Activated CD8-positive, alpha-beta T cell treated with anti-CD3 and anti-CD28 coated beads for 36 hours (primary cell): ENCODE data around the gene RNF13. TPM values are rescaled to one million over a fixed set of nuclear protein-coding genes. Genes with fewer than 3 reads are reported as not detected.

Source experiments
- ATAC-seq: fragments of 200-7000 bp; cut with Tn5 transposase; one replicate; pipeline ENCODE4 v1.10.0; 2021; ENCODE audit warnings: mild to moderate bottlenecking, moderate library complexity
- CTCF ChIA-PET: fragments of 350-600 bp; sonication (Branson Sonifier 250); formaldehyde crosslinking; loops from one replicate; lab custom pipeline; 2021; ENCODE audit warnings: antibody characterized with exemption; lab: Charles Lee
- POLR2A ChIA-PET: fragments of 350-600 bp; sonication (Branson Sonifier 250); formaldehyde crosslinking; loops from one replicate; lab custom pipeline; 2021; ENCODE audit warnings: antibody characterized with exemption; lab: Charles Lee
- DNase-seq: peaks from one replicate; pipeline ENCODE4 v3.0.0-alpha.2; 2020
- H3K27ac Mint-ChIP-seq: one replicate; pipeline ENCODE4 v1.8.0; 2021; ENCODE audit warnings: mild to moderate bottlenecking, mixed read lengths
- H3K27me3 Mint-ChIP-seq: one replicate; pipeline ENCODE4 v1.8.0; 2021; ENCODE audit warnings: mixed read lengths
- H3K36me3 Mint-ChIP-seq: one replicate; pipeline ENCODE4 v1.8.0; 2021; ENCODE audit warnings: low read depth, mixed read lengths
- H3K4me1 Mint-ChIP-seq: one replicate; pipeline ENCODE4 v1.8.0; 2021; ENCODE audit warnings: low read depth, mixed read lengths
- H3K4me3 Mint-ChIP-seq: one replicate; pipeline ENCODE4 v1.8.0; 2021; ENCODE audit warnings: mild to moderate bottlenecking, moderate library complexity, mixed read lengths
- H3K9me3 Mint-ChIP-seq: one replicate; pipeline ENCODE4 v1.8.0; 2021; ENCODE audit warnings: mixed read lengths
- CTCF ChIP-seq: fragments of 200-600 bp; IDR thresholded peaks from one replicate; pipeline ENCODE4 v1.8.0; 2022; ENCODE audit warnings: antibody characterized with exemption, mild to moderate bottlenecking
- intact Hi-C: fragments of 100-400 bp; cut with micrococcal nuclease; formaldehyde crosslinking; loops from one replicate; pipeline ENCODE4 v1.10.0; 2022
- total RNA-seq, 2 experiments: library from RNA; stranded (reverse); gene quantifications; one replicate each; pipeline ENCODE4 v1.2.3, GENCODE V29; 2021

Gene RNF13
- total RNA-seq, 2 experiments from 2014 or later = 25.7 to 26.3 TPM

GRCh38 chr3:149895769-149896168 lies 82.8 kb downstream of the RNF13 start:
- intact Hi-C loops = no loop called here
- TF ChIP-seq CTCF = no peak

GRCh38 chr3:149898771-149899170 lies 85.8 kb downstream of the RNF13 start:
- no peak overlapping the region for H3K27ac Mint-ChIP-seq
- intact Hi-C loops = no loop called here
- no peaks in the 10 kb centered on the region for H3K4me1 Mint-ChIP-seq
- CTCF ChIA-PET = no interaction called here
- H3K27me3 Mint-ChIP-seq = no peaks in the 10 kb centered on the region
- ATAC-seq (no peak), DNase-seq (no peak)
- no peak overlapping the region for H3K4me3 Mint-ChIP-seq
- no peaks in the 10 kb centered on the region for H3K9me3 Mint-ChIP-seq
- no peak for TF ChIP-seq CTCF
- peaks cover 8% of the 10 kb centered on the region for H3K36me3 Mint-ChIP-seq
- POLR2A ChIA-PET = no interaction called here

More at GRCh38 chr3:149895769-149896168, 82.8 kb downstream of the RNF13 start:
- Mint-ChIP-seq H3K27me3 (no peaks in the 10 kb centered on the region), H3K4me1 (peaks cover 3% of the 10 kb centered on the region), H3K4me3 (no peak overlapping the region), H3K9me3 (no peaks in the 10 kb centered on the region), H3K36me3 (peaks cover 8% of the 10 kb centered on the region), H3K27ac (no peak overlapping the region)
- ATAC-seq (no peak), DNase-seq (no peak)
- POLR2A ChIA-PET = no interaction called here
- CTCF ChIA-PET = interaction anchor here (1.4 kb wide), 1 partner anchor 87 kb away, joined by 5 read pairs; no protein-coding TSS in a partner anchor

- Mint-ChIP-seq H3K27me3 (no peaks in the 10 kb centered on the region), H3K9me3 (no peaks in the 10 kb centered on the region), H3K27ac (no peak overlapping the region), H3K4me1 (no peaks in the 10 kb centered on the region), H3K36me3 (peaks cover 8% of the 10 kb centered on the region), H3K4me3 (no peak overlapping the region)
- ATAC-seq (no peak), DNase-seq (no peak)
- CTCF ChIA-PET = interaction anchor here (0.8 to 1.3 kb wide), 5 partner anchors 11 to 92 kb away, joined by 3 to 5 read pairs (median 4); no protein-coding TSS in a partner anchor
- intact Hi-C loops = no loop called here
- POLR2A ChIA-PET = interaction anchor here (0.6 kb wide), 1 partner anchor 80 kb away, joined by 3 read pairs; no protein-coding TSS in a partner anchor
- no peak for TF ChIP-seq CTCF
Observed at GRCh38 chr3:149900322-149900721, 87.3 kb downstream of the RNF13 start.

DNA sequence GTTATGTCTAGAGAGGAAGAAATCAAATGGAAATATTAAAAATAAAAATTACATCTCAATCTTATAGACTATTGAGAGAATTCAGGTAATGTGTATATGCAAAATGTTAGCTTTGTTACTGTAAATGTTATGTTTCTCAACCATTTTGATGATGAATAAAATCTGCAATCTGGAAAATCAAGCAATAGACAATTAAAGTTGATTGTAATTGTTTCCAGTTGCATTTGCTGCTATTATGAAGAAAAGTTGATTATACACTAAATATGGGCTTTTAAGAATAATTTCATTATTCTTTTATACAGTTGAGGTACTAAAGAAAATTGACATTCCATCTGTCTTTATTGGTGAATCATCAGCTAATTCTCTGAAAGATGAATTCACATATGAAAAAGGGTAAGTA lies 88.8 kb downstream of the RNF13 start:
- intact Hi-C loops = no loop called here
- no peak for ATAC-seq
- H3K36me3 Mint-ChIP-seq = peaks cover 9% of the 10 kb centered on the region
- ChIA-PET CTCF (interaction anchor here (1.0 to 1.3 kb wide), 2 partner anchors 22 to 131 kb away, joined by 4 to 7 read pairs; no protein-coding TSS in a partner anchor), POLR2A (no interaction called here)
- no peaks in the 10 kb centered on the region for H3K27me3 Mint-ChIP-seq
- no peaks in the 10 kb centered on the region for H3K9me3 Mint-ChIP-seq
- H3K4me3 Mint-ChIP-seq = no peak overlapping the region
- DNase-seq = no peak
- no peak overlapping the region for H3K27ac Mint-ChIP-seq
- TF ChIP-seq CTCF = no peak
- H3K4me1 Mint-ChIP-seq = no peaks in the 10 kb centered on the region

DNA sequence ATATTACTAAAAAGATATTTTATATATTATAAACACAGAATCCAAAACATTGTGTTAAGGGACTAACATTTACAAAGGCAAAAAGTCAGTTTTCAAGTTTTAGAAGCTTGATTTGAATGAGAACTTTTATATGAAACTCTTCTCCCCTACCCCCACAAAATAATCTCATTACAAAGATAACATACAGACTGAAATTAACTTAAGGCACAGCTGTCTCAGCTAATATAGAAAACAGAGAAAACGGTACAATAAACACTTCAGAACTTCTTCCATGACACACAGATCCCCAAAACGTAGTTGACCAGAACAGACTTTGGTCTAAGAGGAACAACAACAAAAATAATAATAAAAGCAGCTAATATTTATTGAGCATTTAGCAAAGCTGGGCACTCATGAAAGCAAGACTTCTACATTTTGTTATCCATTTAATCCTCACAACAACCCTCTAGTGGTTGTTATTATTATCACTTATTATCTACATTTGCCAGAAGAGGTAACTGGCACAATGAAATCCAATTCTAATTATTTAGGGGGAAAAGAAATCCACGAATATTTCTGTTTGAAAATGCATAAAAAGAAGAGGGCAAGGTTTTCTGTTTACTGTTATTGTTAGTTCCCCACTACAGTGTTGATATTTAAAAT lies 89.6 kb downstream of the RNF13 start:
- no peak for ATAC-seq
- intact Hi-C loops = no loop called here
- no peak for DNase-seq
- Mint-ChIP-seq H3K4me3 (no peak overlapping the region), H3K4me1 (no peaks in the 10 kb centered on the region), H3K36me3 (peaks cover 5% of the 10 kb centered on the region), H3K27me3 (no peaks in the 10 kb centered on the region), H3K9me3 (no peaks in the 10 kb centered on the region), H3K27ac (no peak overlapping the region)
- peak; percentile 27 for TF ChIP-seq CTCF
- ChIA-PET POLR2A (no interaction called here), CTCF (interaction anchor here (1.0 to 1.6 kb wide), 3 partner anchors 12 to 131 kb away, joined by 3 to 4 read pairs (median 4); no protein-coding TSS in a partner anchor)
